Stimulated activated naive B cell treated with anti-CD40 and anti-IgM and Interleukin-4, amounts not matched to agents 10 μg/mL and 1 μg/mL and 100 μg/mL, for 72 hours (primary cell): Measurements from ENCODE around the gene NAA16.

Experiments used
- ATAC-seq, 2 donors: fragments of 150-1000 bp; cut with Tn5 transposase; replicated peaks; 2 replicates each; pipeline ENCODE4 v1.10.0; 2021; ENCODE audit warnings: moderate library complexity in 1 of 2
- DNase-seq: peaks from one replicate; pipeline ENCODE4 v3.0.0; 2021
- H3K27ac Mint-ChIP-seq: one replicate; pipeline ENCODE4 v1.8.0; 2022; ENCODE audit warnings: mild to moderate bottlenecking, mixed read lengths
- H3K27me3 Mint-ChIP-seq, 2 donors: one replicate each; pipeline ENCODE4 v1.8.0; 2022; ENCODE audit warnings: mixed read lengths in 2 of 2
- H3K36me3 Mint-ChIP-seq, 2 donors: one replicate each; pipeline ENCODE4 v1.8.0; 2022; ENCODE audit warnings: mixed read lengths in 2 of 2, mild to moderate bottlenecking in 1 of 2
- H3K4me1 Mint-ChIP-seq, 2 donors: one replicate each; pipeline ENCODE4 v1.8.0; 2022; ENCODE audit warnings: mixed read lengths in 2 of 2, mild to moderate bottlenecking in 1 of 2
- H3K4me3 Mint-ChIP-seq, 2 donors: one replicate each; pipeline ENCODE4 v1.8.0; 2022; ENCODE audit warnings: mild to moderate bottlenecking in 2 of 2, mixed read lengths in 2 of 2, moderate library complexity in 1 of 2
- H3K9me3 Mint-ChIP-seq, 2 donors: one replicate each; pipeline ENCODE4 v1.8.0; 2022; ENCODE audit warnings: mixed read lengths in 2 of 2, mild to moderate bottlenecking in 1 of 2

Gene NAA16

DNA sequence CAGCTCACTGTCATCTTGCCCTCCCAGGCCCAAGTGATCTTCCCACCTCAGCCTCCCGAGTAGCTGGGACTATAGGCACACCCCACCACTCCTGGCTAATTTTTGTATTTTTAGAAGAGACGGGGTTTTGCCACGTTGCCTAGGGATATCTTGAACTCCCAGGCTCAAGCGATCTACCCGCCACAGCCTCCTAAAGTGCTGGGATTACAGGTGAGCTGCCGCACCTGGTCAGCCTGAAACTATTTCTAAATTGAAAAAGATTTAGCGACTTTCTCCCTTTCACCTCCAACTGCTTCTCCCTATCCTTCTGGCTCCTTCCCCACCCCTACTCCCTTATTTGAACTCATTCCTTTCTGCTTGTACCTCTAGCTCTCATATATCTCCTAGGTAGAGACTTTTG lies 19.8 kb upstream of the NAA16 start:
- no peak overlapping the region for H3K27ac Mint-ChIP-seq
- peaks cover 0 to 2% of the 10 kb centered on the region in 2 donors for H3K36me3 Mint-ChIP-seq

DNA sequence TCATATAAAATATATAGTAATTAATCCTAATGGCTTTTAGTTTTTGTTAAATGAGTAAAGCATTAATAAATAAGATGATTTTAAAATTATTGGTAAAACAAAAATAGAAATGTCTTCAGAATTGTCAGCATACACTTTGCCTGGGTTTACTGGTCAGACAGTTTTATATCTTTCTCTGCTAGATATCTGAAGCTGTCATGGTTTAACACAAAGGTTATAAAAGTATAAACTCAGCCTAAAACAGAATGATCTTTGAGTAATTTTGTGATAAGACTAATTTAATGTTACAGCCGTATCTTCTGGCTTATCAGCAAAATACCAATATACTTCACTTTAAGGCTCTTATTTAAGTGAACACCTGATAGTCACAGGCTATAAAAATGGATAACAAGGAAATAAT lies 17.8 kb upstream of the NAA16 start:
- Mint-ChIP-seq H3K27me3 (no peaks in the 10 kb centered on the region), H3K36me3 (peaks cover 0 to 2% of the 10 kb centered on the region in 2 donors), H3K27ac (no peak overlapping the region), H3K9me3 (peaks cover 0 to 3% of the 10 kb centered on the region in 2 donors), H3K4me1 (no peaks in the 10 kb centered on the region), H3K4me3 (no peak overlapping the region)
- ATAC-seq (no peak), DNase-seq (no peak)

More for the DNA sequence above, 19.8 kb upstream of the NAA16 start:
- ATAC-seq (no peak), DNase-seq (no peak)
- no peaks in the 10 kb centered on the region for H3K4me1 Mint-ChIP-seq
- H3K4me3 Mint-ChIP-seq, result no peak overlapping the region
- H3K27me3 Mint-ChIP-seq, result no peaks in the 10 kb centered on the region
- peaks cover 0 to 3% of the 10 kb centered on the region in 2 donors for H3K9me3 Mint-ChIP-seq

DNA sequence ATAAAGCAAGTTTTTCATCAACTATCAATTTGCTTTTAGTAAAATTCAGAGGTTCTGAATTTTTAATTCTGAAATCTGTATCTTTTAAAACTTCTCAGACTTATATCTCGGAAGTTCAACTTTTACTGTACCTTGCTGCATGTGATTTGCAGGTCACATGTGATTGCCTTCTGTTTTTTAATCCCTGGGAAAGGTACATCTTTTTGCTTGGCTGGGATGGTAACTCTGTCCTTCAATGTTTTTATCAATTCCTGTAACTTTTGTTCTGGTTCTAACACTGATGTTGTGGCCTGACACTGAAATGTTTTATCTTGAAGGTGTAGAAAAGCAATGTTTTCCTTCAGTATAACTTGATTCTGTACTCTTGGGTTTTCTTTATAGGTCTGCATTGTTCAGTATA lies 16.2 kb upstream of the NAA16 start:
- no peak for DNase-seq
- Mint-ChIP-seq H3K36me3 (peaks cover 0 to 2% of the 10 kb centered on the region in 2 donors), H3K9me3 (no peaks in the 10 kb centered on the region), H3K27ac (no peak overlapping the region), H3K4me1 (no peaks in the 10 kb centered on the region), H3K4me3 (no peak overlapping the region), H3K27me3 (no peaks in the 10 kb centered on the region)
- no peak for ATAC-seq

DNA sequence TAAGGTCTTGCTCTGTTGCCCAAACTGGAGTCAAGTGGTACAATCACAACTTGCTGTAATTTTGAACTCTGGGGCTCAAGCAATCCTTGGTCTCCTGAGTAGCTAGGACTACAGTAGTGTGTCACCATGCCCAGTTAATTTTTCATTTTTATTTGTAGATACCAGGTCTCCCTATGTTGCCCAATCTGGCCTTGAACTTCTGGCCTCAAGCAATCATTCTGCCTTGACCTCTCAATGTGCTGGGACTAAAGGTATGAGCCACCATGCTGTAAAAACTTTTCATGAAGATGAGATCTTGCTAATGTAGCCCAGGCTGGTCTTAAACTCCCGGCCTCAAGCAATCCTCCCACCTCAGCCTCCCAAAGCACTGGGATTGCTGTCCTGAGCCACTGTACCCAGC lies 15.1 kb upstream of the NAA16 start:
- Mint-ChIP-seq H3K36me3 (peaks cover 0 to 2% of the 10 kb centered on the region in 2 donors), H3K4me3 (no peak overlapping the region), H3K4me1 (no peaks in the 10 kb centered on the region), H3K27me3 (no peaks in the 10 kb centered on the region), H3K9me3 (no peaks in the 10 kb centered on the region), H3K27ac (no peak overlapping the region)
- ATAC-seq (no peak), DNase-seq (no peak)

DNA sequence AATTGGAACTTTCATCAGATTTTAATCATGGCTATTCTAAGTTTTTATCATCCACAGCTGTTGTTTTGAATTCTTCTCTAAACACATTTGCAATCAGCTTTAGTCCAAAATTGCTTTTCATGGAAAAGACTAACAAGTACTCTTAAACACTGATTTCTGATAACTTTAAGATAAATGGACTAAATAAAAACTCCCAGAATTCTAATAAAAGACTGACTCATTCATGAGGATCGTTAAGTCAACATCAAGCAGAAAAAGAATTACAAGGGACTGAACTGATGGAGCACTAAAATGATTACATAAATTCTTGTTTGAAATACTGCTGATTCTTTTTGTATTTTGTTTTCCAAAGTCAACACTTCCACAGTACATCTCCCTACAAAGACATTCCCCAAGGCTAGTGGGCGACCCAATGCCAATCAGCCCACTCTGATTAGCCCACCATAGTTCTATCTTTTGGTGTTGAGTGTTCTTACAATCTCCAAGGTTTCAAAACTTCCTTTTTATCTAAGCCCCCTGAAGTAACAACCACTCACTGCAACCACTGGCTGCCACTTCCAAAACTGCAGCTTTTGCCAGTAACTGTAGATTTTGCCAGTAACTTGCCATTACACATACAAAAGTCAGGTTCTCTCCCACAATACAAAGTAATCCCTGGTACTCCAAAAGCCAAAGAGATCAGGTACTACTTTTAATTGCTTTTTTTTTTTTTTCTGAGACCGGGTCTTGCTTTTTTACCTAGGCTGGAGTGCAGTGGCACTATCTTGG lies 14.0 kb upstream of the NAA16 start:
- Mint-ChIP-seq H3K36me3 (no peaks in the 10 kb centered on the region), H3K9me3 (no peaks in the 10 kb centered on the region), H3K27ac (no peak overlapping the region), H3K4me3 (no peak overlapping the region), H3K27me3 (peaks cover 0 to under 1% of the 10 kb centered on the region in 2 donors), H3K4me1 (no peaks in the 10 kb centered on the region)
- no peak for DNase-seq
- no peak for ATAC-seq

DNA sequence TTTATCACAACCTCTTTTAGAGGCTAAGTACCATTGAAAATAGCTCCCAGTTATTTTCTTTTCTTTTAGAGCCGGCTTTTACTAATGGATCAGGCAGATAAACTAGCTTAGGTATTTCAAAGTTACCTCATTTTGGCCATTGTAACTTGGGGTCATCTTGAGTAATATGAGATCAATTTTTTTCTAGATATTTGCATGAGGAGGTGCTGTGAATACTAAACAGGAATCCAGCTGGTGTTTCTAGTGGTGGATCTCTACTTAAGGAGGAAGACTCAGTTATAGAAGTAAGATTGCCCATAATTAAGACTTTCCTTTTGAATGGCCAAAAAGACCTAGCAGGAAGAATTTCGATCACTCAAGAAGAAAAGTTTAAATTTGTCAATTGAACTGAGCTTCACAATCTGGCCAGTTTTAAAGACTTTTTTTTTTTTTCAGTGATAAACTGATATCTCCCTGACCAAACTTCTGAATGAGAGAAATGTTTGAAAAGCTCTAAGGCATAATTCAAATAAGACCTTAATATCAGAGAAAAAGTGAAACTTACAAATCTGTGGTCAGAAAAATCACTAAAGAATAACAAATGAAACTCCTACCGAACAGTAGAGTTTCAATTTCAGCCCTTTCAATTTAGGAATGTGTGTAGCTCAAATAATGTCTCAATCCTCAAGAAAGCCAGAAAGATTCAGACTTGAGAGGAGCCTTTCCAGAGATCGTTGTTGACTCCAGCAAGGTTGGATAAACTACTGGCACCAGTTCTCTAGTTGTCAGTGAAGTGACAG lies 11.6 kb upstream of the NAA16 start:
- peaks cover 0 to 3% of the 10 kb centered on the region in 2 donors for H3K27me3 Mint-ChIP-seq

DNA sequence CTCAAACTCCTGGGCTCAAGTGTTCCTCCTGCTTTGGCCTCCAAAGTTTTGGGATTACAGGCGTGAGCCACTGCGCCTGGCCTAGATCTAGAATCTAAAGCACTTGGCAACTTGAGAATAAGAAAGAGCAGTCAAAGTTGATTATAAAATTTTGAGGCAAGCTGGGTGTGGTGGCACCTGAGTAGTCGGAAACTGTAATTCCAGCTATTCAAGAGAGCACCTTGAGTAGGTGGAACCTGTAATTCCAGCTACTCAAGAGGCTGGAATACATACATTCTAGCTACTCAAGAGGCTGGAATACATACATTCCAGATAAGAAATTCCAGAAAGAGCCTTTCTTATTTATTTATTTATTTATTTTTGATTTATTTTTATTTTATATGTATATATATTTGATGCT lies 8.3 kb upstream of the NAA16 start:
- ATAC-seq, result no peak
- no peak for DNase-seq
- no peak overlapping the region for H3K27ac Mint-ChIP-seq

More for the DNA sequence above, 11.6 kb upstream of the NAA16 start:
- Mint-ChIP-seq H3K9me3 (no peaks in the 10 kb centered on the region), H3K4me3 (no peak overlapping the region), H3K36me3 (no peaks in the 10 kb centered on the region), H3K27ac (no peak overlapping the region), H3K4me1 (no peaks in the 10 kb centered on the region)
- no peak for DNase-seq
- ATAC-seq, result no peak

DNA sequence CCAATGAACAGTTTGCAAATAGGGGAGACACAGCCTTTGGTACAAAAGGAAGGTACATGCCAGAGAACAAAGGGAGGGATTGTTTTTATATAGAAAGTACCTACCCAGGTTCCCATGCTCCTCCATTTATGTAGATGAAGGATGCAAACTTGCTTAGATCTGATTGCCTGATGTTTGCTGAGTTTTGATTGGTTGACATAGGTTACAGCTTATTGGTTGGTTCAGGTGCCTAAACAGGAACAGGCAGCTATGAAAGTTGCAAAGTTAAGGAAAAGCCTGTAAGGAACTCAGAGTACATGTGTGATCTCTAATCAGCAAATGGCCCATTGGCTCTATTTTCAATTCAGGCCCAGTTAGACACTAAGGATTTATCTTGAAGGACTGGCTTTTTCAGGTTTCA lies 6.5 kb upstream of the NAA16 start:
- H3K27ac Mint-ChIP-seq, result no peak overlapping the region
- no peak for DNase-seq
- no peaks in the 10 kb centered on the region for H3K36me3 Mint-ChIP-seq
- no peaks in the 10 kb centered on the region for H3K4me1 Mint-ChIP-seq
- peaks cover 9 to 10% of the 10 kb centered on the region in 2 donors for H3K27me3 Mint-ChIP-seq
- no peaks in the 10 kb centered on the region for H3K9me3 Mint-ChIP-seq
- no peak overlapping the region for H3K4me3 Mint-ChIP-seq
- no peak for ATAC-seq

More for the DNA sequence above, 8.3 kb upstream of the NAA16 start:
- no peaks in the 10 kb centered on the region for H3K9me3 Mint-ChIP-seq
- H3K36me3 Mint-ChIP-seq, result no peaks in the 10 kb centered on the region
- no peak overlapping the region for H3K4me3 Mint-ChIP-seq
- no peaks in the 10 kb centered on the region for H3K4me1 Mint-ChIP-seq
- H3K27me3 Mint-ChIP-seq, result peaks cover 9 to 10% of the 10 kb centered on the region in 2 donors

DNA sequence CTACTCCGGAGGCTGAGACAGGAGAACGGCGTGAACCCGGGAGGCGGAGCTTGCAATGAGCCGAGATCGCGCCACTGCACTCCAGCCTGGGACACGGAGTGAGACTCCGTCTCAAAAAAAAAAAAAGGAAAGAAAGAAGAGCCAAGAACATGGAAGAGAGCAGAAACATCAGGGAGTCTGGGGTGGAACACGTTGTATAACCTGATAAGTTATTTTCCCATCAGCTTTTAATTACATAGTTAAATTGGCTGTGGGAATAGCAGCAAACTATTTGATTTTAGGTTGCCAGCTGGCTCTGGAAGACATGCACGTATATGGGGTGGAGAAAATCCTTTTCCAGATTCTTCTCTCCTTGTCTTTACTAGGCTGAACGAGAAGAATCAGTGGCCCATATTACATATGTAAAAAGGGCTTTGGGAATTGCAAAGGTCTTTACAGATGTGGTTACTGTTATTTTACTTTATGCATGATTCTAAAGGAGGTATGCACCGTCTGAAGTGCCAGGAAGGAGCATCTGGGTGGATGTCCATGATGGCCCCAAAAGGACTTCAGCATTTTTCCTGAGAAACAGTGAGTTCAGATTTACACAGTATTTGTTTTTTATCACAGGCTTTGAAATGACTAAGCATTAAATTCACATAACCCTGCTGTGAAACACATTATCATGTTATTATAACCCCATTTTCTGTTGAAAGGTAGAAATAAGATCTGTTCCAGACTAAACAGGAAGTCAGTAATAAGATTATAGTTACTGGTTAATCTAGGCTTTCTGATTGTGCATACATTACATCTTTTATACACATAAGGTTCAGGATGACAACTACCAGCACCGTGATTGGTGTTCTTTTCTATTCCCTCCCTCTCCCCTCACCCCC lies 4.6 kb upstream of the NAA16 start:
- no peak for ATAC-seq
- DNase-seq, result no peak
- Mint-ChIP-seq H3K4me3 (no peak overlapping the region), H3K9me3 (no peaks in the 10 kb centered on the region), H3K4me1 (peaks cover 2 to 6% of the 10 kb centered on the region in 2 donors), H3K27me3 (peaks cover 9 to 10% of the 10 kb centered on the region in 2 donors), H3K36me3 (no peaks in the 10 kb centered on the region), H3K27ac (no peak overlapping the region)

DNA sequence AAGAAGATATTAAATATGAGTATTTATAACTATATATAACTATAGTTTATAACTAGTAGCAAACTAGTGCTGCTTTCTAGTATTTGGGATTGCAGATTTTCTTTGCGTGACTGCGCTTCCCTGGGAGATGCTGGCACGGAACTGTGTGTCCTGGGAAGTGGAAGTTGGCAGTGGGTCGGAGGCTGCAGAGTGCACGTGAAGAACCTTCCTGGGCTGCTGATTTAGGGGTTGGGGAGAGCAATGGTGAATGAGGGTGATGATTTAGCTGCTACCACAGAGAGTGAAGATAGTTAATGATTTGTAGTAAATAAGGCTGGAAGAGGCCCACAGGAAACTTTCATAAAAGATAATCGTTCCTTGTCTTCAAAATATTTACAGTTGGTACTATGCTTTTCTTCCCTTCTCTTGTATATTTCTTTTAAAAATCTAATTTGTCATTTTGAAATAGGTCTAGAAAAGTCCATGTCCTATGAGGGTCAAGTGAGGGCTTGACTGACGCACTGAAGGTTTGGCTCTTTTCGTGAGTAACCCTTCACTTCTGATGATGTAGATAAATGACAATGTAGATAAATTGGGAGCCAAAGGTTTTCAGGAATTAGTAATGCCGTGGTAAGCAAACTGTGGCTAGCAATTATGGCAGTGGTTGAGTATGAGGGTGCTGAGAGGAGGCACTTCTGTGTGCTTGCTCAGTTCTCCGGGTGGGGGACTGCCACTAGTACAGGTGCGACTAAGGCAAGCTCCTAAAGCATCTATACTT lies 3.0 kb upstream of the NAA16 start:
- Mint-ChIP-seq H3K27ac (peak overlapping the region; percentile 9), H3K4me1 (peaks cover 2 to 6% of the 10 kb centered on the region in 2 donors), H3K36me3 (no peaks in the 10 kb centered on the region), H3K27me3 (peaks cover 6 to 10% of the 10 kb centered on the region in 2 donors), H3K9me3 (no peaks in the 10 kb centered on the region), H3K4me3 (no peak overlapping the region)
- no peak for ATAC-seq
- DNase-seq, result no peak

DNA sequence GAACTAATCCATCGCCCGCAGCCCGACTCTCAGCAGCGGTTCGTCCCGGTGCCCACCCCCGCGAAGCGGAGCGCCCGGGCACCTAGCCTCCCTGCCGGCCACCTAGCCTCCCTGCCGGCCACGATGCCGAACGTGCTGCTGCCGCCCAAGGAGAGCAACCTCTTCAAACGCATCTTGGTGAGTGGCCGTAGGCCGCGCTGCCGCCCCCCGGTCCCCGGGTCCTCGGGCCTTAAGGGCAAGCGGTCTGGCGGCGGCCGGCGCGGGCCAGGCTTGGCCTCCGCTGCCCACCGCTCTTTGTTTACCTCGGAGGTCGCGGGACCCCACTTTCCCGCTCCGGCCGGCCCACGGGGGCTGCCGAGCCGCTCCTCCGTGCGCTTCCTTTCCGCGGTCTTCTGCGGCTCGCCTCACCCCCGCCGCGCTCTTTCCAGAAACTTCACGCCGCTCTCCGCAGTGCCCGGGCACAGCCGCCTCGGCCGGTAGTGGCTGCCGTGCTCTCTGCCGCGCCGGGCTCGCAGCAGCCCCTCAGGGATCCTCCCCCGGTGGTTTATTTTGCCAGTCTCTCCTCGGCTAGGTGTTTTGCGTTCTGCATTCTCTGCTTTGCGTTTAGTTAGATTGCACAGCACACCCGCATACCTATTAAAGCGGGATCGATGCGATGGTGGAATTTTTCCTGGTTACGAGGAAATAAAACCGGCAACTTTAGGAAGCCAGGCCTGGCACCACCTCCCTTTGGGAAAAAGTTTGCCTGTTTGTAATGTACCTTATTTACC lies 524 bp downstream of the NAA16 start:
- ATAC-seq, result peak; percentile 67 to 69
- DNase-seq, result peak; percentile 23
- Mint-ChIP-seq H3K4me1 (peaks cover 9 to 24% of the 10 kb centered on the region in 2 donors), H3K9me3 (no peaks in the 10 kb centered on the region), H3K36me3 (no peaks in the 10 kb centered on the region), H3K27ac (peak overlapping the region; percentile 95), H3K4me3 (peak overlapping the region; percentile 93 to 95), H3K27me3 (no peaks in the 10 kb centered on the region)

DNA sequence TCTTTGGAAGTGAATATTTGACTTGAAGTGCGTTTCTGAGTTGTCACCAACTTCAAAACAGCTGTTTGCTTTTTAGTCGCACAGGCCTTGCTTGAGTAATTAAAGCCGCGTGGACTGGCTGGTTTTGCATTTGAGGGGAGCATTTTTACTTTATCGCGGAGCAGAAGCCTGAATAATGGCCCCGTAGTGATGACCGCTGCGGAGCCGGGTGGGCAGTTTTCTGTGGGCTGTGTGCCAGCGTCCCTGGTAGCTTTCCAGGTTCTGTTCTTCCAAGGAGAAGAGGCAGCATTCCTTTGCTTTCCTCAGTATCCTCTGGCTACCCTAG lies 1.1 kb downstream of the NAA16 start:
- Mint-ChIP-seq H3K27ac (peak overlapping the region; percentile 95), H3K4me3 (peak overlapping the region; percentile 93 to 95), H3K4me1 (peaks cover 9 to 24% of the 10 kb centered on the region in 2 donors), H3K36me3 (no peaks in the 10 kb centered on the region), H3K9me3 (no peaks in the 10 kb centered on the region), H3K27me3 (no peaks in the 10 kb centered on the region)
- no peak for DNase-seq
- ATAC-seq, result peak in 1 of 2 donors; percentile 11

DNA sequence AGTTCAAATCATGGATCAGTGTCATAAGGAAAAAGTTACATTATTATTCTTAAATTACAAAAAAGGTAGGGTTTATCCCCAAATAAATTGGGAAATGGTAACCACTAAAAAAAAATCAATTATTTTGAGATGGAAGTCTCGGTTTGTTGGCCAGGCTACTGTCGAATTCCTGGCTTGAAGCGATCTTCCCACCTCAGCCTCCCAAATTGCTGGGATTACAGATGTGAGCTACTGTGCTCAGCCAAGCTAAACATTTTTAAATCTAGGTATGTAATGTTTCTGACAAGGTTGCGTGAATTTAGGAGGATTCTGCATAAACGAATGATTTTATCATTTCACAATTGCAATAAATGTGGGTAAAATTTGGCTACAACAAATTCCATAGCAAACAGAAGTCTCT lies 2.0 kb downstream of the NAA16 start:
- Mint-ChIP-seq H3K27ac (no peak overlapping the region), H3K4me1 (peaks cover 9 to 24% of the 10 kb centered on the region in 2 donors), H3K27me3 (no peaks in the 10 kb centered on the region), H3K36me3 (no peaks in the 10 kb centered on the region), H3K9me3 (no peaks in the 10 kb centered on the region), H3K4me3 (no peak overlapping the region)
- DNase-seq, result no peak
- ATAC-seq, result no peak
